Measurements from ENCODE around the gene HP1BP3. TPM values are rescaled to one million over a fixed set of nuclear protein-coding genes. Genes with fewer than 3 reads are reported as not detected.

The HP1BP3 gene
- total RNA-seq, 4 donors from 2014 or later, result 213 to 349 (median 277) TPM

DNA sequence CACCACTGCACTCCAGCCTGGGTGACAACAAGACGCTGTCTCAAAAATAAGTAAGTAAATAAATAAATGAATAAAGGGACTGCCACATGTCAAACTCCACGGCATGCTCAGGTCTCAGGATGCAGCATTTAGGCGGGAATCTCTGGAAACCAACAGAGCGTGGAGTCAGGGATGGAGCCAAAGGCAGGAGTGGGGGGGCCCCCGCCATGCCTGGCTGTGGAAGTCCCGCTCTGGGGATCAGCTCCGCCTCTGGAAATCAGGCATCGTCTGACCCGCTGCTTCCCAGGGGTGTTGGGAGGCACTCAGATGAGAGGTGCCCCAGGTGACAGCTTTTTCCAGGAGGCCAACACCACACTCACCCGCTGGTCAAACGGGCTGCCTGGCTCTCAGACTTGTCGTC is 89.5 kb downstream of the HP1BP3 start:
- H3K4me3 ChIP-seq, result peak overlapping the region in 2 of 4 donors; percentile 63 to 76
- no peak for DNase-seq (ENCODE audit: extremely low spot score)
- peaks cover 7 to 33% (median 29%) of the 10 kb centered on the region in 4 donors for H3K4me1 ChIP-seq
- H3K27ac ChIP-seq (replicated peaks in 1 of 4), result peak overlapping the region; percentile 80 to 91 (median 86)
- no peaks in the 10 kb centered on the region for H3K36me3 ChIP-seq
- intact Hi-C loops (cut with DNase I), result loop anchor here (5.0 to 10.0 kb wide), 2 partner anchors 90 to 287 kb away; partner anchors contain the start of gene HP1BP3
- H3K9me3 ChIP-seq, result no peaks in the 10 kb centered on the region
- H3K27me3 ChIP-seq, result no peaks in the 10 kb centered on the region
- no peak for TF ChIP-seq POLR2AphosphoS5 (IDR thresholded peaks at IDR 0.05)
- no peak for TF ChIP-seq CTCF (IDR thresholded peaks at IDR 0.05)
- TF ChIP-seq POLR2A (IDR thresholded peaks at IDR 0.05; ENCODE audit: low read depth), result no peak
- TF ChIP-seq EP300 (IDR thresholded peaks at IDR 0.05), result no peak
- 91% methylated on average over 8 of the region's 12 CpGs for WGBS

DNA sequence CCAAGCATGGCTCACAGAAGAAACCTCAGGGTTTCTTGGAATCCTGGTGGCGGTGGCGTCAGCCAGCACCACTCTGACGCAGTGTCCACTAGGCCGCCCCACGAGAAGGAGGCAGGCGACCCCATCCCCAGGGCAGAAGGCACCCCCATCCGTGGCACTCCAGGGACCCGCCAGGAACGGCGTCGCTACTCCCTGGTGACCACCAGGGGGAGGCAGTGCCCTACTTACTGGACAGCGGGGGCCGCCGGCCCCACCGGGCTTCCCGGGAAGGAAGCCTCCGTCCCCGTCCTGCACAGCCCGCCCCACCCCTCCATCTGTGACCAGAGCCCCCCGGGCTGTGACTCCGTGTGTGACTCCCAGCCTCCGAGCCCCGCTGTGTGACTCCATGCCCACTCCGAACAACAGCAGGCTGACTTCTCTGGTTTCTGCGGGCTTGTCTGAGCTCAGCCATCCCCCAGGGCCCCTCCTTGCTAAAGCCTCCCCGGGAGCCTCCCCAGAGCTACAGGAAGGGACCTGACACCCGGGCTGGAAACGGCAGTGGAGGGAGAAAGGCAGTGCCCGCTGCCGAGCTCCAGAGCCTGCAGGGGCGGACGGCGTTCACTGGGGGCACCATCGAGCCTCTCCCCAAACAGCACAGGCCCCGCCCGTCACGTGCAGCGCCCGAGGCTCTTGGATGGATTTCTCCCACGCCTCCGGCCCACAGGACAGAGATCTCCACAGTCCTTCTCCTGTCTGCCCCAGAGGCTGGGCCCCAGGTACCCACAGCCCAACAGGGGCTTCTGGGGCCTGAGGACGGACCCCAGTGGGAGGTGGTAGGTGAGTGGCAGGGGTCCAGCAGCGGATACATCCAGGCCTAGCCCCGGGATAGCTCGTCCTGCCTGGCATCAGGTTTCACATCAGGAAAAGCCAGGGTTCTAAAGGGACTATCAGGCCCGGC is 90.4 kb downstream of the HP1BP3 start:
- Histone ChIP-seq H3K4me3 (peak overlapping the region; percentile 60 to 76 (median 66)), H3K27me3 (no peaks in the 10 kb centered on the region), H3K9me3 (peaks cover 0 to 4% (median 0%) of the 10 kb centered on the region in 4 donors), H3K36me3 (no peaks in the 10 kb centered on the region), H3K4me1 (peaks cover 7 to 33% (median 29%) of the 10 kb centered on the region in 4 donors), H3K27ac (replicated peaks in 1 of 4) (peak overlapping the region; percentile 80 to 91 (median 86))
- intact Hi-C loops (cut with DNase I), result loop anchor here (1.0 to 10.0 kb wide), 3 partner anchors 91 to 499 kb away; partner anchors contain the start of gene HP1BP3
- WGBS, result 0% methylated on average over 10 of the region's 46 CpGs
- DNase-seq (ENCODE audit: extremely low spot score), result peak; percentile 94
- TF ChIP-seq POLR2A (IDR thresholded peaks at IDR 0.05; ENCODE audit: low read depth) (no peak), CTCF (IDR thresholded peaks at IDR 0.05) (peak; percentile 68 to 89 (median 88)), POLR2AphosphoS5 (IDR thresholded peaks at IDR 0.05) (peak; percentile 61 to 68)

GRCh38 chr1:20695515-20695914 is 91.6 kb downstream of the HP1BP3 start:
- H3K27ac ChIP-seq (replicated peaks in 1 of 4), result no peak overlapping the region
- WGBS, result 87% methylated on average over 10 of the region's 10 CpGs
- intact Hi-C loops (cut with DNase I), result loop anchor here (5.0 to 10.0 kb wide), 2 partner anchors 92 to 289 kb away; partner anchors contain the start of gene HP1BP3
- H3K4me3 ChIP-seq, result no peak overlapping the region
- no peaks in the 10 kb centered on the region for H3K36me3 ChIP-seq
- H3K9me3 ChIP-seq, result peaks cover 0 to 5% (median 0%) of the 10 kb centered on the region in 4 donors
- peaks cover 7 to 33% (median 29%) of the 10 kb centered on the region in 4 donors for H3K4me1 ChIP-seq
- H3K27me3 ChIP-seq, result no peaks in the 10 kb centered on the region
- TF ChIP-seq CTCF (IDR thresholded peaks at IDR 0.05), result no peak
- TF ChIP-seq POLR2A (IDR thresholded peaks at IDR 0.05; ENCODE audit: low read depth), result no peak
- TF ChIP-seq EP300 (IDR thresholded peaks at IDR 0.05), result no peak
- TF ChIP-seq POLR2AphosphoS5 (IDR thresholded peaks at IDR 0.05), result no peak
- no peak for DNase-seq (ENCODE audit: extremely low spot score)

DNA sequence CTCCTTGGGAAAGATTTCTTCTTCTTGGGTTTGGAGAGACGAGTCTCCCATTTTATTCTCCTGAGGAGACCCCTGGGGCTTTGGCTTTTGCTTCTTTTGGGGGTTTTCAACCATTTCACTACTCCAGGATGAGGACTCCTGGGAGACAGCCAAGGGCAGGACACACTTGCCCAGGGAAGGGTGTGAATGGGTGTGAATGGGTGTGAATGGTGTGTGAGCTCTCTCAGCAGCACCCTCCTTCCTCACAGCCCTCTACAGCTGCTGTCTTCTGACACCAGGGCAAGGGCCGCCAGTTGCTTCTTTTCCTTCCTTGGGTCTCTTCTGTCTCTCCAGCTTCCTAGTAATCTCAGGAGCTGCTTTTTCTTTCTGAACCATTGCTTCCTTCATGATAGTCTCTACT is 93.5 kb downstream of the HP1BP3 start:
- H3K27ac ChIP-seq (replicated peaks in 1 of 4), result no peak overlapping the region
- DNase-seq (ENCODE audit: extremely low spot score), result no peak
- TF ChIP-seq EP300 (IDR thresholded peaks at IDR 0.05) (no peak), CTCF (IDR thresholded peaks at IDR 0.05) (no peak), POLR2A (IDR thresholded peaks at IDR 0.05; ENCODE audit: low read depth) (no peak), POLR2AphosphoS5 (IDR thresholded peaks at IDR 0.05) (no peak)
- no peaks in the 10 kb centered on the region for H3K27me3 ChIP-seq
- H3K9me3 ChIP-seq, result peaks cover 0 to 5% (median 0%) of the 10 kb centered on the region in 4 donors
- intact Hi-C loops (cut with DNase I), result loop anchor here (10.0 kb wide), 1 partner anchor 291 kb away; no protein-coding TSS in a partner anchor
- peaks cover 7 to 27% (median 26%) of the 10 kb centered on the region in 4 donors for H3K4me1 ChIP-seq
- 96% methylated on average over 2 of the region's 2 CpGs for WGBS
- no peak overlapping the region for H3K4me3 ChIP-seq
- H3K36me3 ChIP-seq, result no peaks in the 10 kb centered on the region

Other genes with a start within 250 kb of the HP1BP3 start
- gene FAM43B, start 234.7 kb downstream of the HP1BP3 start, total RNA-seq, result 1 to 10 TPM in 3 of 4 donors, not detected in 1; 2.2 to 4.2 (median 3.6) TPM
- gene CDA, start 198.2 kb downstream of the HP1BP3 start, total RNA-seq, result 1 to 10 TPM; 1.7 to 7.5 (median 6.0) TPM
- gene PINK1, start 153.8 kb downstream of the HP1BP3 start, total RNA-seq, result 100 to 1,000 TPM; 175 to 330 (median 242) TPM
- gene DDOST, start 125.9 kb downstream of the HP1BP3 start, total RNA-seq, result 100 to 1,000 TPM in 2 of 4 donors, 10 to 100 TPM in 2; 86.4 to 126 (median 103) TPM
- gene KIF17, start 69.3 kb downstream of the HP1BP3 start, total RNA-seq, result 1 to 10 TPM; 2.0 to 7.3 (median 3.4) TPM
- gene SH2D5, start 54.6 kb downstream of the HP1BP3 start, total RNA-seq, result 1 to 10 TPM in 2 of 4 donors, under 1 TPM in 2; 0.42 to 7.2 (median 1.7) TPM